Measurements from ENCODE around the gene DYRK1B.

DNA sequence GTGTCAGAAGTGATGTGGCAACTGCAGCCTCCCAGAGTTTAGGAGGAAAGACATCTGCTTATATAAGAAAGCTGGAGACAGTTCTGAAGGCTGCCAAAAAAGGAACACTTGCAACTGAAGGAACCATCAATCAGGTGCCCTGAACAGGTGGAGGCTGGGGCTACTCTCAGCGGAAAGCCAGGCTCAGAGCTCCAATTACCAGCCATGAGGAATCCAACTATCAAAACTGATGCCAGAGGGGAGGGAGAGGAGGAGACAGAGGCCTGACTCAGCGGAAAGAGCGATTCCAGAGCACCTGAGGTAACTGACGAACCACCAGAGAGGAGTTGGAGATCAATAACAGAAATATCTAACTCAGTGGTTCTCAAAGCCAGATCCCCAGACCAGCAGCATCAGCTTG is 31.0 kb downstream of the DYRK1B start:
- TF ChIP-seq, protein P1, sequence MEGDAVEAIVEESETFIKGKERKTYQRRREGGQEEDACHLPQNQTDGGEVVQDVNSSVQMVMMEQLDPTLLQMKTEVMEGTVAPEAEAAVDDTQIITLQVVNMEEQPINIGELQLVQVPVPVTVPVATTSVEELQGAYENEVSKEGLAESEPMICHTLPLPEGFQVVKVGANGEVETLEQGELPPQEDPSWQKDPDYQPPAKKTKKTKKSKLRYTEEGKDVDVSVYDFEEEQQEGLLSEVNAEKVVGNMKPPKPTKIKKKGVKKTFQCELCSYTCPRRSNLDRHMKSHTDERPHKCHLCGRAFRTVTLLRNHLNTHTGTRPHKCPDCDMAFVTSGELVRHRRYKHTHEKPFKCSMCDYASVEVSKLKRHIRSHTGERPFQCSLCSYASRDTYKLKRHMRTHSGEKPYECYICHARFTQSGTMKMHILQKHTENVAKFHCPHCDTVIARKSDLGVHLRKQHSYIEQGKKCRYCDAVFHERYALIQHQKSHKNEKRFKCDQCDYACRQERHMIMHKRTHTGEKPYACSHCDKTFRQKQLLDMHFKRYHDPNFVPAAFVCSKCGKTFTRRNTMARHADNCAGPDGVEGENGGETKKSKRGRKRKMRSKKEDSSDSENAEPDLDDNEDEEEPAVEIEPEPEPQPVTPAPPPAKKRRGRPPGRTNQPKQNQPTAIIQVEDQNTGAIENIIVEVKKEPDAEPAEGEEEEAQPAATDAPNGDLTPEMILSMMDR (conservative IDR thresholded peaks at IDR 0.05 in 1 of 2, IDR thresholded peaks at IDR 0.05 in 1 of 2; ENCODE audit: low read depth in 1 of 2, low read length in 2 of 2): no peak
- no peak for TF ChIP-seq EZH2 (IDR thresholded peaks at IDR 0.05; ENCODE audit: low read length, missing control alignments)
